Measurements from ENCODE around the gene PURA. TPM values are rescaled to one million over a fixed set of nuclear protein-coding genes. Genes with fewer than 3 reads are reported as not detected.
"Not testable (repeated sequence)": the region's sequence is repeated elsewhere in the genome, so short reads cannot be mapped to it uniquely, and the experiment has no call there.

The PURA gene
- total RNA-seq, 2 donors from 2014 or later, result 11.1 to 14.3 TPM

DNA sequence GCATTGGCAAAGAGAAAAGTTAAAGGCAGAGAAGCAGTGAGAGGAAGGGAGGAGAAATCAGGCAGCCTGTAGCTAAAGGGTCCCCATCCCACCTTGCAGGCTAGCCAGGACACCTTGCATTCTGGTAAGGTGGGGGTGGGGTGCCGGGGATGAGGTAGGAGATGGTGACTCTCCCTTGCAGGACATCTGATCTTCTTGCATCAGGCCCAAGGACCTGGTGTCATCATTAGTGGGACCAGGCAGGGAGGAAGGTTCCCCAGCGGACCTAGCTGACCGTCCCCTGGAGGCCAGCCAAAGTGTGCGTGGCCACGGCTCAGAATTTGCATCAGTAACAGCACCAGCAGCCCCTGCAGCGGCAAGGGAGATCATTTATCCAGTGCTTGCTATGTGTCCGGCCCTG, 39.3 kb downstream of the PURA start:
- H3K27ac Mint-ChIP-seq, result no peak overlapping the region
- peaks cover 5% of the 10 kb centered on the region for H3K4me1 Mint-ChIP-seq
- no peak overlapping the region for H3K4me3 Mint-ChIP-seq
- H3K27me3 Mint-ChIP-seq, result no peaks in the 10 kb centered on the region
- ATAC-seq (replicated peaks), result no peak
- H3K36me3 Mint-ChIP-seq (ENCODE audit: low read depth), result no peaks in the 10 kb centered on the region
- no peaks in the 10 kb centered on the region for H3K9me3 Mint-ChIP-seq

DNA sequence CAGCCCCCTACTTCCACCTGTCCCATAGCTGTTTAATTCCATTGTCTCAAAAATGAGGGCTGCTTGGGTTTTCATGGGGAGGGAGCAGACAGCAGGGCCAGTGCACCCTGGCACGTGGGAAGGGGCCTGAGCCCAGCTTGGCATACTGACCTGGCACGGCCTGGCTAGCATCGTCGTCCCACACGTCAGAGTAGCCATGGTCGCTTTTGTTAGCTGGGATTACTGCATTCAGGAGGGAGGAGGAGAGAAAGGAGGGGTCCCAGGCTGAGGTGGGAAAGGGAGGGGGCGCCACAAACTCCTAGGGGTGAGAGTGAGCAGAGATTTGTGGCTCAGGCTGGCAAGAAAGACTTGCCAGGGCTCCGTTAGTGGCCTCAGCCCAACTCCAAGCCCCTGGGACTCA, 40.0 kb downstream of the PURA start:
- Mint-ChIP-seq H3K4me1 (peaks cover 5% of the 10 kb centered on the region), H3K27me3 (no peaks in the 10 kb centered on the region), H3K9me3 (no peaks in the 10 kb centered on the region), H3K27ac (peak overlapping the region; percentile 73), H3K36me3 (ENCODE audit: low read depth) (no peaks in the 10 kb centered on the region), H3K4me3 (no peak overlapping the region)
- no peak for ATAC-seq (replicated peaks)

DNA sequence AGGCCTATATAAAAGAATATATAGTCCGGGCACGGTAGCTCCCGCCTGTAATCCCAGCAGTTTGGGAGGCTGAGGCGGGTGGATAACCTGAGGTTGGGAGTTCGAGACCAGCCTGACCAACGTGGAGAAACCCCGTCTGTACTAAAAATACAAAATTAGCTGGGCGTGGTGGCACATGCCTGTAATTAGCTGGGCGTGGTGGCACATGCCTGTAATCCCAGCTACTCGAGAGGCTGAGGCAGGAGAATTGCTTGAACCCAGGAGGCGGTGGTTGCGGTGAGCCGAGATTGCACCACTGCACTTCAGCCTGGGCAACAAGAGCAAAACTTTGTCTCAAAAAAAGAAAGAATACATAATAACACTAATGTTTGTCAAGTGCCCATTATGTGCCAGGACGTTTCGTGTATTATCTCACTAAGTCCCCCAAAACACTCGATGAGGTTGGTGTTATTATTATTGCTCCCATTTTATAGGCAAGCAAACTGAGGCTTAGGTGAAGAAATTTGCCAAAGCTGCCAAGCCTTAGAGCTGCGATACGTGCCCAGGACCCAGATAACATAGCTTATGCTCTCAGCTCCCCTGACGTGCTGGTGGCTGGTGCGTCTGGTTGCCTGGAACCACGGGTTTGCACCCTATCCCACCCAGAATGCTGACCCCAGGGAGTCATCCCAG, 40.9 kb downstream of the PURA start:
- not testable (repeated sequence) for H3K27me3 Mint-ChIP-seq; H3K4me3 Mint-ChIP-seq; ATAC-seq (replicated peaks); H3K9me3 Mint-ChIP-seq; H3K4me1 Mint-ChIP-seq; H3K36me3 Mint-ChIP-seq (ENCODE audit: low read depth)
- H3K27ac Mint-ChIP-seq, result peak overlapping the region; percentile 73

DNA sequence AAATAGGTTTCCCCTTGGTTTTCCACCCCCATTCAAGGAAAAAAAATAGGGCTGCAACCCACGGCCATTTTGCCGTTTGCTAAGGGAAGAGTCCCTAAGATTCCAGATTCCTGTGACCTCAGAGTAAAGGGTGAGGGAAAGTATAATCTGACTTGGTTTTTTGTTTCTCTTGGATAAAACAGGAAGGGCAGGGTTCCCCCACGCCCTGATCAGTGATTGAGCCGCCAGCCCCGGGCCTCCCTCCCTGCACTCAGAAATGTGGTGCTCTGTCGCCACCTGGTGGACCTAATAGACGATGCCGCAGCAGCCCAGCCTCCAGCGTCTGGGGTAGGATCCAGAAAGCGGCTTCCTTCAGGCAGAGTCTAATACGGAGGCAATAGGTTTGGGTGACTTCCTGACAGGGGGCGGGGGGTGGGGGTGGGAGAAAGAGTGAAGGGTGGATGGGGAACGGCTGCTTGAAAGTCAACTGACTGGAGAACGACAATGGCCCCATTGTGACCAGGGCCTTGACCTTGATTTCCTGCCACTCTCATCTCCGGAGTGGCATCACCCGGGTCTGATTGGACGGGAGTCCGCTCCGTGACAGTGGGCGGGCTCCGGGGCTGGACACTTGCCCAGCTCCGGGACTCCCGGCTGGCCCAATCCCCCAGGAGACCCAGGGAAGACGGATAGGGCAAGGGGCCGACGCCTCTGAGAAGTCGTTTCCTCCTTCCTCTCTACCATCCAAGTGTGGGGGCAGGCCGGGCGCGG, 43.3 kb downstream of the PURA start:
- Mint-ChIP-seq H3K4me3 (peak overlapping the region; percentile 66), H3K4me1 (peaks cover 5% of the 10 kb centered on the region), H3K27ac (peak overlapping the region; percentile 78), H3K9me3 (no peaks in the 10 kb centered on the region), H3K36me3 (ENCODE audit: low read depth) (no peaks in the 10 kb centered on the region), H3K27me3 (no peaks in the 10 kb centered on the region)
- ATAC-seq (replicated peaks), result peak; percentile 99

DNA sequence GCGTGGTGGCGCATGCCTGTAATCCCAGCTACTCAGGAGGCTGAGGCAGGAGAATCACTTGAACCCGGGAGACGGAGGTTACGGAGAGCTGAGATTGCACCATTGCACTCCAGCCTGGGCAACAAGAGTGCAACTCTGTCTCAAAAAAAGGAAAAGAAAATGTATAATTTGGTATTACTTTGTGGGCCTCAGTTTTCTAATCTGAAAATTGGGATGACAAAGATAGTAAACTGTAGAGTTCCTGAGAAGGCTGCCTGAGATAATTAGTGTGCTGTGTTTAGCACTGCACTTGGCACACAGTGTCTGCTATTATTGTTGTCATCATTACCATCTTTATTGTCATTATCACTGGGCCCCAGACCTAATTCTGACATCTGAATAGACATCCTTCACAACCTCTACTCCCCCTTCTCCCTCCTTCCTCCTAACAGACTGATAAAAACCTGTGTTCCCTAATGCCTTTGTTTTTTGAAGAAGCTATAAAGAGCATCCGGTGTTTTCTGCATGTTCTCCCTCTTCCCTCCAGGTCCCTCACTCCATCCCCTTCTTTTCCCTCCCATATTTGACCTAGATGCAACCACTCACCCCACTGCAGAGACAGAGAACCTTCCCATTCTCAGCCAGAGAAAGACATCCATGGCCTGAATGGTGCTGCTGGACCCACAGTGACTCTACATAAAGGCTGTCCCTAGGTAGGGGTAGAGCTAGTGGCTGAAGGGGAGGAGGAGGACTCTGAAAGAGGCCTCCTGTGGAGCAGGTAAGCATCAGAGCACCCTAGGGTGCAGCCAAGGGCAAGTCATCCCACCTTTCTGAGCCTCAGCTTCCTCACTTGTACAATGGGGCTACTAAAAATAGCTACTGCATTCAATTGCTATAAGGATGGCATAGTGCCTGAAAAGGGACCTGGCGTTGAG, 45.4 kb downstream of the PURA start:
- no peak for ATAC-seq (replicated peaks)
- H3K27me3 Mint-ChIP-seq, result no peaks in the 10 kb centered on the region
- H3K27ac Mint-ChIP-seq, result no peak overlapping the region
- H3K9me3 Mint-ChIP-seq, result no peaks in the 10 kb centered on the region
- peaks cover 5% of the 10 kb centered on the region for H3K4me1 Mint-ChIP-seq
- no peaks in the 10 kb centered on the region for H3K36me3 Mint-ChIP-seq (ENCODE audit: low read depth)
- H3K4me3 Mint-ChIP-seq, result peak overlapping the region; percentile 17

DNA sequence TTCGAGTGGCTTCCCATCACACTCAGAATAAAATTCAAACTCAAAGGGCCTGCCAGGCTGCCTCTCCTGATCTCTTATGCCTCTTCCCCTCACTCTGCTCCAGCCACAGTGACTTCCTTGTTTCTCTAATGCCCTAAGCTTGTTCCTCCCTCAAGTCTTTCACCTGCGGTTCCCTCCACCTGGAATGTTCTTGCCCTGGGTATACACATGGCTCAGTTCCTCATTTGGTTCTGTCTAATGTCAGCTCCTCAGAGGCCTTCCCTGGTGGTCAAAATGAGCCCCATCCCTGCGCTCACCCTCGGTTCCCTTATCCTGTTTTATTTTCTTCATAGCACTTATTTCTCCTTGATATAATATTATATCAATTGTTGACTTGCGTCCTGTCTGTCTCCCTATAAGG, 48.4 kb downstream of the PURA start:
- H3K36me3 Mint-ChIP-seq (ENCODE audit: low read depth), result no peaks in the 10 kb centered on the region
- H3K27ac Mint-ChIP-seq, result peak overlapping the region; percentile 9
- no peaks in the 10 kb centered on the region for H3K9me3 Mint-ChIP-seq
- no peak for ATAC-seq (replicated peaks)
- H3K4me3 Mint-ChIP-seq, result no peak overlapping the region
- H3K27me3 Mint-ChIP-seq, result no peaks in the 10 kb centered on the region
- H3K4me1 Mint-ChIP-seq, result no peaks in the 10 kb centered on the region

DNA sequence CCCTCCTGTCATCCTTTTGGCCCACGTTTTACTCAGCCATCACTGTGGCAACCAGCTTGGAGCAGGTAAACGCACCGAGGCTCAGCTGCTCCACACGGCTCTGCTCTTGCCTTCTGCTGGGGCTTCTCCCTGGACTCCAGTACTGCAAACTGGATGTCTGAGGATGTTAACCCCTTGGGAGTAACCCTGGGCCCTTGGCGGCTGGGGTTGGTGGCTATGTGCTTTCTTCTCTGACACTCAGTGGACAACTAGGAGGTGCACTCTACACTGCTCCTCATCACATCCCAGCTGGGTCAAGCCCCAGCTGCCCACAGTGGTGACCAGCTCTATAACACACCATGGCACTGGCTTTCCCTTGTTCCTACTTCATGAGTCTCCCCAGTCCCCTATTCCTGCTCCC, 48.9 kb downstream of the PURA start:
- Mint-ChIP-seq H3K4me3 (no peak overlapping the region), H3K9me3 (no peaks in the 10 kb centered on the region), H3K36me3 (ENCODE audit: low read depth) (no peaks in the 10 kb centered on the region), H3K27me3 (no peaks in the 10 kb centered on the region), H3K4me1 (no peaks in the 10 kb centered on the region), H3K27ac (no peak overlapping the region)
- ATAC-seq (replicated peaks), result no peak

DNA sequence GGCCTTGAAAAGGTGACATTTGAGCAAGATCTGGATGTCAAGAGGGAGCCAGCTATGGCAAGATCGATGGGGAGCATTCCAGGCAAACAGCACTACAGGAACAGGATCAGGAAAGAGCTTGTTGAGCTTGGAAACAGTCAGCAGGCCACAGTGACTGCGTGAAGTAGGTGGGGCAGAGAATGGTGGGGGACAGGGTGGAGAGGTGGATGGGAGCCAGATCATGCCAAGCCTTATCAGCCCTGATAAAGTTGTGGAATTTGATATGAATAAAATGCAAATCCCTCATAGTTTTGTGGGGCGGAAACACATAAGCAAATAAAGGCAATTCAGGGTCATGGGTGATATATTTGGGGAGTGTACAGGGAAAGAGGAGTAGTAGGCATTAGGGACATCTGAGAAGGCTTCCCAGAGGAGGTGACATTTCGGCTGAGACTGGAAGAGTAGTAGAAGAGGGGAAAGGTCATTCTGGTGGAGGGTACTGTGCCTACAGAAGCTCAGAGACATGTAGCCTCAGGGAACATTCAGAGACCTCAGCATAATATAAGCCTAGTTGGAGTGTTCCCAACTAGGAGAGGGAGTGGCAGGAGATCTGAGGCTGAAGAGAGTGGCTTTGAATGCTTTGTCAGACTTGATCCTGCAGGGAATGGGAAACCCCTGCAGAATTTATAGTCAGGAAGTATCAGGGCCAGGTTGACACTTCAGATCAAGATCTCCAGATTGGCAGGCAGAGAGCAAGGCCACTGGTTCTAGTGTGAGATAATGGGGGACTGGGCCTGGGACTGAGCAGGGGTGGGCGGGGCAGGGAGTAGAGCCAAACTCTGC, 51.4 kb downstream of the PURA start:
- Mint-ChIP-seq H3K27ac (peak overlapping the region; percentile 35), H3K9me3 (no peaks in the 10 kb centered on the region), H3K4me3 (no peak overlapping the region), H3K27me3 (no peaks in the 10 kb centered on the region), H3K4me1 (no peaks in the 10 kb centered on the region), H3K36me3 (ENCODE audit: low read depth) (no peaks in the 10 kb centered on the region)
- no peak for ATAC-seq (replicated peaks)

DNA sequence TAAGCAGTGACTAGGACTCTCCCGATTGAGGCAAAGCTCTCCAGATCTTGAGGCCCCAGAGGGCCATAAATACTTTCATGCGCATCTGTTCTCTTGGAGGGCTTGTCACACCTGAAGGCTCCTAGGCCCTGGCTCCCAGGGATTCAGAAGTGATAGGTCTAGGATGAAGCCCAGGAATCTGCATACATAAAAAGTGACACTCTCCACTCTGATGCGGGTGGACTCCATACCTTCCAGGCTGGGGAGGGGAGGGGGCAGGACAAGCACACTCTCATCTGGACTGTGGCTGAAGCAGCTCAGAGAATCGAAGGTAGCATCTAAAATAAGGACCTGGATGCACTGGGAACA, 52.0 kb downstream of the PURA start:
- no peak overlapping the region for H3K4me3 Mint-ChIP-seq
- no peaks in the 10 kb centered on the region for H3K4me1 Mint-ChIP-seq
- no peaks in the 10 kb centered on the region for H3K9me3 Mint-ChIP-seq
- ATAC-seq (replicated peaks), result no peak
- no peak overlapping the region for H3K27ac Mint-ChIP-seq
- no peaks in the 10 kb centered on the region for H3K36me3 Mint-ChIP-seq (ENCODE audit: low read depth)
- H3K27me3 Mint-ChIP-seq, result no peaks in the 10 kb centered on the region

DNA sequence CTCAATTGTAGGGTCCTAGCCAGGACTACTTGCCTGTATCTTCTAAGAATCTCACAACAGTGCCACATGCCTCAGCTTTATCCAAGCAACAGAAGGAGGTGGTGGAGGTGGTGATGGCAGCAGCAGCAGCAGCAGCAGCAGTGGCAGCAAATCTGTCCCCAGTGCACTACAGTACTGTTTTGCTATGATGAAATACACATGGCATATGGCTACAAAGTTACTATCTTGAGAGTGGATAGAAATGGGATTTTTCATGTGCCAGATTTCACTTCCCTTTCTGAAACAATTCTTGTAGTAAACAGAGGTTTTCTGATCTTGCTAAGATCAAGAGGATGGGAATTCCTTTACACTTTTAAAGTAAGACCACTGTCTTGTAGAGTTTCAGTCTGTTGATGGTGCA, 53.0 kb downstream of the PURA start:
- Mint-ChIP-seq H3K27me3 (no peaks in the 10 kb centered on the region), H3K36me3 (ENCODE audit: low read depth) (no peaks in the 10 kb centered on the region), H3K9me3 (no peaks in the 10 kb centered on the region), H3K4me3 (no peak overlapping the region), H3K4me1 (no peaks in the 10 kb centered on the region), H3K27ac (no peak overlapping the region)
- ATAC-seq (replicated peaks), result no peak

DNA sequence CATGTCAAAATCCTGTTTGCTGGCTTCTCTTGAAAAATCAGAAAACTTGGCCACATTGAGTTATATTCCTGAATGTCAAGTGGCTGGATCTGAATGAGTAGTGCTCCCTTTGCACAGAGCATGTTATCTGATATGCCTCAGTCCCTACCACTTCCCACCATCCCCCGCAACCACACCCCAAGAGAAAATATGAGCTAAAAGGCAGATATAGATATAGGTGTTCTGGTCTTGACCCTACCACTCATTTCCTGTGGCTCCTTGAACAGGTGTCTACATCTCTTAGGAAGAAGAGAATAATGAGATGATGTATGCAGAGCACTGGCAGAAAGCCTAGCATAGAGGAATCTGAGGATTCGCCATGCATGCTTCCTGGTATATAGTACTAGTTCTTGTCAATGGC, 54.5 kb downstream of the PURA start:
- Mint-ChIP-seq H3K27me3 (no peaks in the 10 kb centered on the region), H3K9me3 (no peaks in the 10 kb centered on the region), H3K27ac (no peak overlapping the region), H3K36me3 (ENCODE audit: low read depth) (no peaks in the 10 kb centered on the region), H3K4me3 (no peak overlapping the region), H3K4me1 (no peaks in the 10 kb centered on the region)
- no peak for ATAC-seq (replicated peaks)

DNA sequence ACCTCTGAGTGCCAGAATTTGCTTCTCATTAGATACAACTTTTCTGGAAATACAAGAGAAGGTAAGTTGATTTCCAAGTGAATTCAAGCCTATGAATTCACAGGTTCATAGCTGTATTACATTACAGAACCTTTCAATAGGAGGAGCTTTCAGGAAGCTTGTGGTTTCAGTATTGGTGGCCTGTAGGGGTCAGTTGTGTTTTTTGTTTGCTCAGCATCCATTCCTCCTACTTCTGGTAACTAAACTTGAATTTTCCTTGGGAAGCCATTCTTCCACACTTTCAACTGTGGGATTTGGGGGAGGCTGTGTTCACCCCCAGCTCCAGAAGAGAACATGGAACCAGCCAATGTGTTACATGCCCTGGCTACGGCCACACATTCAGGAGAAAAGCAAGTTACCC, 55.5 kb downstream of the PURA start:
- Mint-ChIP-seq H3K36me3 (ENCODE audit: low read depth) (no peaks in the 10 kb centered on the region), H3K4me3 (no peak overlapping the region), H3K9me3 (no peaks in the 10 kb centered on the region), H3K27me3 (no peaks in the 10 kb centered on the region), H3K27ac (no peak overlapping the region), H3K4me1 (no peaks in the 10 kb centered on the region)
- ATAC-seq (replicated peaks), result no peak

DNA sequence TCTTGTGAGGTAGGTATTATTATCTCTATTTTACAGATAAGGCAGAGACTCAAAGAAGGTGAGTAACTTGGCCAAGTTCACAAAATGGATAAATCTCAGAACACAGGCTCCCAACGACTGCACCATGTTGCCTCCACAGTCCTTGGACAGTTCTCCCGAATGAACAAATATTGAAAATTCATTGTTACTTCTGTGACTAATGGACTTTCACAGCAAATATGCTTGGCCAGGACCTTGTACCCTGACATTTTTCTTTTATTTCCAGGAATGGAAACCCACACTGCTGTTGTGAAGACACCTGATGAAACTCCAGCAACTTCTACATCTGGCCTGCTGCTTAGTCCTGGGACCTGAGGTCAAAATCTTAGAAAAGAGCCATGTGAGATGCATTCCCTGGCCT, 58.6 kb downstream of the PURA start:
- H3K36me3 Mint-ChIP-seq (ENCODE audit: low read depth), result no peaks in the 10 kb centered on the region
- H3K9me3 Mint-ChIP-seq, result no peaks in the 10 kb centered on the region
- no peaks in the 10 kb centered on the region for H3K27me3 Mint-ChIP-seq
- peaks cover 7% of the 10 kb centered on the region for H3K4me1 Mint-ChIP-seq
- H3K27ac Mint-ChIP-seq, result no peak overlapping the region
- no peak overlapping the region for H3K4me3 Mint-ChIP-seq
- ATAC-seq (replicated peaks), result no peak

DNA sequence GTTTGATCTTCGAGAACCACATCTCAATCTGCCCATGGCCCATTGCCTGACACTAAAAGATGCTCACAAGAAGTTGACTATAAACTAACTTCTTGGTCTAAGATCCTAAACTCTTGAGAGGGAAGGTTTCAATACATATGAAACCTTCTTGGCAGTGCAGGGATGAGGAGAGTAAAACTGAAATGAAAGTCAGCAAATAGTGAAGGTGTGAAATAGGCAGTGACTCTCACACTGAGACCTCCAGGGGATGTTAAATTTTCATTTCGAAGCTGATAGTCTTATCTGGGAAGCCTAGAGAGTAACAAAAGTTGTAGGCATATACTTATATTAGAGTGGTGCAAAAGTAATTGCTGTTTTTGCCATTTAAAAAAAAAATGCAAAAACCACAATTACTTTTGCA, 60.1 kb downstream of the PURA start:
- no peak overlapping the region for H3K27ac Mint-ChIP-seq
- H3K4me3 Mint-ChIP-seq, result peak overlapping the region; percentile 93
- no peak for ATAC-seq (replicated peaks)
- no peaks in the 10 kb centered on the region for H3K9me3 Mint-ChIP-seq
- no peaks in the 10 kb centered on the region for H3K27me3 Mint-ChIP-seq
- no peaks in the 10 kb centered on the region for H3K36me3 Mint-ChIP-seq (ENCODE audit: low read depth)
- peaks cover 7% of the 10 kb centered on the region for H3K4me1 Mint-ChIP-seq
